K562 (cell line): ENCODE results near the gene PRR7.

Source experiments
- CEBPB ChIP-seq: fragments of 450-650 bp; IDR thresholded peaks from 2 replicates; pipeline ENCODE4 v1.6.1; 2016; ENCODE audit warnings: missing genetic modification characterization, missing compliant biosample characterization
- FOSL1 ChIP-seq: fragments of 200-800 bp; sonication (Bioruptor generic); conservative IDR thresholded peaks from 2 replicates; pipeline ENCODE4 v1.6.1; 2016; ENCODE audit warnings: missing genetic modification characterization, missing compliant biosample characterization
- HNRNPK ChIP-seq: fragments of 200-400 bp; formaldehyde crosslinking; IDR thresholded peaks from one replicate; pipeline ENCODE4 v1.6.1; 2018; ENCODE audit warnings: mild to moderate bottlenecking, low read depth, low read length; ENCODE audit not compliant: poor library complexity, severe bottlenecking
- NCOA2 ChIP-seq, 2 experiments: fragments of 450-650 bp; IDR thresholded peaks; 2 replicates each; pipeline ENCODE4 v1.6.1; 2018; ENCODE audit warnings: mild to moderate bottlenecking in 2 of 2, moderate library complexity in 1 of 2; ENCODE audit not compliant: partially characterized antibody in 2 of 2
- NFXL1 ChIP-seq: fragments of 450-650 bp; formaldehyde crosslinking; IDR thresholded peaks from 2 replicates; pipeline ENCODE4 v1.4.0; 2021; ENCODE audit warnings: mild to moderate bottlenecking
- NRF1 ChIP-seq, 2 experiments: fragments of 450-650 bp; IDR thresholded peaks in 1 of 2; conservative IDR thresholded peaks in 1 of 2; 2 replicates each; pipeline ENCODE4 v1.6.1; 2014; ENCODE audit warnings: mild to moderate bottlenecking in 2 of 2
- POLR2AphosphoS5 ChIP-seq: IDR thresholded peaks from 2 replicates; pipeline ENCODE4 v1.6.1; 2011; ENCODE audit warnings: mild to moderate bottlenecking, low read depth, low read length, moderate library complexity; ENCODE audit not compliant: control insufficient read depth, insufficient read depth
- SIN3A ChIP-seq, 2 experiments: fragments of 150-350 bp in 1 of 2; IDR thresholded peaks; 2 replicates each; pipeline ENCODE4 v1.6.1; 2011 to 2016; ENCODE audit warnings: borderline replicate concordance in 2 of 2, low read depth in 2 of 2, low read length in 2 of 2, mild to moderate bottlenecking in 2 of 2, moderate library complexity in 2 of 2; ENCODE audit not compliant: control insufficient read depth in 1 of 2
- TAF1 ChIP-seq: IDR thresholded peaks from 2 replicates; pipeline ENCODE4 v1.6.1; 2011; ENCODE audit warnings: mild to moderate bottlenecking, low read length, moderate library complexity; ENCODE audit not compliant: insufficient read depth, control insufficient read depth, severe bottlenecking; ENCODE audit errors: extremely low read depth
- TF ChIP-seq, protein P1 (sequence below), 2 experiments: fragments of 450-650 bp in 1 of 2; sonication (generic) in 1 of 2; formaldehyde crosslinking in 1 of 2; IDR thresholded peaks in 1 of 2; conservative IDR thresholded peaks in 1 of 2; 2 replicates each; pipeline versions ENCODE4 v1.6.1 to v1.8.1; 2016 to 2023; ENCODE audit warnings: mild to moderate bottlenecking in 2 of 2, moderate library complexity in 2 of 2, inconsistent platforms in 1 of 2, missing genetic modification reagents in 1 of 2

- no peak for TF ChIP-seq CEBPB
- no peak for TF ChIP-seq SIN3A (IDR thresholded peaks at IDR 0.05; ENCODE audit: borderline replicate concordance in 2 of 2, control insufficient read depth in 1 of 2, low read depth in 2 of 2, low read length in 2 of 2)
- no peak for TF ChIP-seq NFXL1 (CRISPR knock-in tag)
- no peak for TF ChIP-seq HNRNPK
- TF ChIP-seq TAF1 = no peak
- TF ChIP-seq, protein P1, sequence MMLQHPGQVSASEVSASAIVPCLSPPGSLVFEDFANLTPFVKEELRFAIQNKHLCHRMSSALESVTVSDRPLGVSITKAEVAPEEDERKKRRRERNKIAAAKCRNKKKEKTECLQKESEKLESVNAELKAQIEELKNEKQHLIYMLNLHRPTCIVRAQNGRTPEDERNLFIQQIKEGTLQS (IDR thresholded peaks at IDR 0.05) = no peak
- TF ChIP-seq, protein P1 (CRISPR knock-in tag; conservative IDR thresholded peaks at IDR 0.05) = no peak
- TF ChIP-seq NCOA2 (IDR thresholded peaks at IDR 0.05; ENCODE audit: partially characterized antibody in 2 of 2) = no peak
- TF ChIP-seq POLR2AphosphoS5 = no peak
- TF ChIP-seq FOSL1 = no peak
- TF ChIP-seq NRF1 (conservative IDR thresholded peaks at IDR 0.05 in 1 of 2, IDR thresholded peaks at IDR 0.05 in 1 of 2) = no peak
Measured at GRCh38 chr5:177490311-177490991, 43.8 kb downstream of the PRR7 start.
